ENCODE measurements around the gene C1QL2. TPM values are rescaled to one million over a fixed set of nuclear protein-coding genes. Genes with fewer than 3 reads are reported as not detected.

Gene C1QL2
- total RNA-seq, 1 donor from 2014 or later, result 0.48 TPM

- peak; percentile 26 for DNase-seq (ENCODE audit: low spot score)
These were observed 52.2 kb downstream of the C1QL2 start for GRCh38 chr2:119106301-119106897.

Other genes with a start within 250 kb of the C1QL2 start
- not detected for gene MARCO, start 216.6 kb downstream of the C1QL2 start, total RNA-seq (ENCODE audit: insufficient read depth, low replicate concordance)
- 2.6 TPM for gene STEAP3, start 65.1 kb upstream of the C1QL2 start, total RNA-seq (ENCODE audit: insufficient read depth, low replicate concordance)
- gene C2orf76, start 208.1 kb upstream of the C1QL2 start, total RNA-seq (ENCODE audit: insufficient read depth, low replicate concordance), result 12.8 TPM
- 80.2 TPM for gene DBI, start 208.2 kb upstream of the C1QL2 start, total RNA-seq (ENCODE audit: insufficient read depth, low replicate concordance)